Measurements from ENCODE around the gene SGTA. TPM values are rescaled to one million over a fixed set of nuclear protein-coding genes. Genes with fewer than 3 reads are reported as not detected.

Gene SGTA
- total RNA-seq, 2 donors from 2014 or later = 39.5 to 77.0 TPM

DNA sequence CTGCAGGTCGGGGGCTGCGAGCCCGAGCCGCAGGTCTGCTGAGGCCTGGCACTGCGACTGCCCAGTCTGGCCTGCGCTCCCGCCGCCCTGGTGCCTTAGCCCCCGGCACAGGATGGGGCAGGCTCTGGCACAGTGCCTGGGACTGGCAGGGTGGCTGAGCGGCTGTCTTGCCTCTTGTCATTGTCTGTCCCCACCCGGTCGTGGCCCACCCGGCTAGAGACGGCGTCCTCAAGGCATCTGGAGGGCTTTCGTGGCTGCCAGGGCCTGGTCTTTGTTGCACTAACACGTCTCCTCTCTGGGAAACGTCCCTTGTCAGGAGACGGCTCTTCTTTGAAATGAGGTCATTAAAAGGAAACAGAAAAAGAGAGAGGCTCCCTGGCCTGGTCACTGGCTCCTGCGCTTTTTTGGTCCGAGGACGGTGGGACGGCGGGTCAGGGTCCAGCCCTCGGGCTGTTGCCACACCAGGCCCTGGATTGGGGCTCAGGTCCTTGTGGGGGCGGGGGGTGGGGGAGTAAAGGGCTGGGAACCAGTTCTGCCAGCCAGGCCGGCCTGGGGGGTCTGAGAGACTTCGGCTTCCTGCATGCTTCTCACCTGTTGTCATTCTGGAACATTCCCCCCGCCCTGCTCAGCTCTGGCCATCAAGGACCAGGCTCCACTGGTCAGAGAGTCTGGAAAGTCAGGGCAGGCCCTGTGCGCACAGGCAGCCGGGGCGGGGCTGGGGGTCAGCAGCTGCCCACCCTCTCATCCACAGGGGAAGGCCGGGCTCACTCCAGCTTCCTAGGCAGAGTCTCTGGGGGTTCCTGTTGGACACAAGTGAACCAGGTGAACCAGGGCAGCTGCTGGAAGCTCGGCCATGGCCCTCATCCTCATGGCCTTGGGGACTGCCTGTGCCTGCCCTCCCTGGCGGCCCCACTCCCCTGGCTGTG, 30.4 kb upstream of the SGTA start:
- no peak overlapping the region for H3K27ac Mint-ChIP-seq
- H3K4me1 Mint-ChIP-seq = peaks cover 4% of the 10 kb centered on the region
- no peaks in the 10 kb centered on the region for H3K9me3 Mint-ChIP-seq
- H3K27me3 Mint-ChIP-seq = no peaks in the 10 kb centered on the region
- H3K4me3 Mint-ChIP-seq = no peak overlapping the region
- no peak for ATAC-seq (replicated peaks)
- H3K36me3 Mint-ChIP-seq (ENCODE audit: low read depth) = peaks cover 12% of the 10 kb centered on the region

DNA sequence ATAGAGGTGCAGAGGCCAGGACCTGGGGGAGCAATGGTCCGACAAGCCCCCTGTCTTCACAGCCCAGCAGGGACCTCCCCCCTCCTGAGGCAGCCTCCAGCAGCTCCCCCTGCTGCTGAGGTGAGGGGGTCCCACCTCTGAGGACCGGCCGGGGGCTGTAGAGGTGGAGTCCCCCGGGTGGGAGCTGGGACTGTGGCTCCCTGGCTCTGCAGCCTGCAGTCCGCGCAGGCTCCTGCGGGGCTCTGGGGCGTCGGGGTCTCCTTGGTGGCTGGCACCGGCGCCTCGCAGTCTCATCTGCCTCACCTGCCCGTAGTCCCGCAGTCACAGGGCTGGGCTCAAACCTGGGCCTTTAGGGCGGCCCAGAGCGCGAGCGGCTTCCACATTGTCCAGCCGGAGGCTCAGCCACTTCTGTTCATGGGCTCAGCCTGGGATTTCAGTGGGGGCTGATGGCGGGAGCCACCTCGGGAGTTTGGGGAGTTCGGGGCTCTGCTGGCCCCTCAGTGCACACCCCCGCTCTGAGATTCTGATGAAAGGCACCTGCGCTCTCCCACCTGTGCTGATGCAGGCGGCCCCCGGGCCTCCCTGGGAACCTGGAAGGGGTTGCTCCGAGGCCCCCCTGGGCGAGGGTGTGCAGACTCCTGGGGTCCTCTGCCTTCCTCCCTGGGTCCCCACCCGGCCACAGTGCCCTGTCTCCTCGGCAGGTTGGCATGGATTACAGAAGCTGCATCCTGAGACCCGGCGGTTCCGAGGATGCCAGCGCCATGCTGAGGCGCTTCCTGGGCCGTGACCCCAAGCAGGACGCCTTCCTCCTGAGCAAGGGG, 29.6 kb upstream of the SGTA start:
- H3K4me1 Mint-ChIP-seq = peaks cover 4% of the 10 kb centered on the region
- peaks cover 12% of the 10 kb centered on the region for H3K36me3 Mint-ChIP-seq (ENCODE audit: low read depth)
- no peak overlapping the region for H3K4me3 Mint-ChIP-seq
- no peaks in the 10 kb centered on the region for H3K27me3 Mint-ChIP-seq
- H3K27ac Mint-ChIP-seq = no peak overlapping the region
- H3K9me3 Mint-ChIP-seq = no peaks in the 10 kb centered on the region
- ATAC-seq (replicated peaks) = no peak

DNA sequence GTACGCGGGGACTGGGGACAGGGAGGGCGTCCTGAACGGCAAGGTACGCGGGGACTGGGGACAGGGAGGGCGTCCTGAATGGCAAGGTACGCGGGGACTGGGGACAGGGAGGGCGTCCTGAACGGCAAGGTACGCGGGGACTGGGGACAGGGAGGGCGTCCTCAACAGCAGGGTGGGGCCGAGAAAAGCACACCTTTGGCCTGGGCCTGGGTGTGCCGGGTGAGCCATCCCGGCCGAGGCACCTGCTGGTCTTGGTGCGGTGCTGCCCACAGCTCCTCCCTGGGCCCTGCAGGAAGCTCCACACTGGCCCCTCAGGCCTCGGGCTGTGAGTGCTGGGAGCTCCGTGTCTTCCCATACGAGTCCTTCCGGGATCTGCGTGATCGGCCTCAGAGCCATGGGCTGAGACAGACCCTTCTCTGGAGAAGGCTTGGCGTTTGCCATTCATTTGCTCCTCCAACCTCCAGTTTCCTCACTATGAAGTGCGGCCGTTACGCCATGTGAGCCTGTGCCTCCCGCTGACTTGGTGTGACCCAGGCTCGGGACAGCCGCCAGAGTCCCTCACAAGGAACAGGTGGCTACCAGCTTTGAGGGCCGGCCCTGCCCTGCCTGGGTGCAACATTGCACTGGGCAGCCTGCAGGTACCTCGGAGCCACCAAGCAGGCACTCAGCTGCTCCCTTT, 28.8 kb upstream of the SGTA start:
- Mint-ChIP-seq H3K36me3 (ENCODE audit: low read depth) (peaks cover 12% of the 10 kb centered on the region), H3K27me3 (no peaks in the 10 kb centered on the region), H3K4me3 (no peak overlapping the region), H3K4me1 (no peaks in the 10 kb centered on the region), H3K27ac (no peak overlapping the region), H3K9me3 (no peaks in the 10 kb centered on the region)
- ATAC-seq (replicated peaks) = no peak

DNA sequence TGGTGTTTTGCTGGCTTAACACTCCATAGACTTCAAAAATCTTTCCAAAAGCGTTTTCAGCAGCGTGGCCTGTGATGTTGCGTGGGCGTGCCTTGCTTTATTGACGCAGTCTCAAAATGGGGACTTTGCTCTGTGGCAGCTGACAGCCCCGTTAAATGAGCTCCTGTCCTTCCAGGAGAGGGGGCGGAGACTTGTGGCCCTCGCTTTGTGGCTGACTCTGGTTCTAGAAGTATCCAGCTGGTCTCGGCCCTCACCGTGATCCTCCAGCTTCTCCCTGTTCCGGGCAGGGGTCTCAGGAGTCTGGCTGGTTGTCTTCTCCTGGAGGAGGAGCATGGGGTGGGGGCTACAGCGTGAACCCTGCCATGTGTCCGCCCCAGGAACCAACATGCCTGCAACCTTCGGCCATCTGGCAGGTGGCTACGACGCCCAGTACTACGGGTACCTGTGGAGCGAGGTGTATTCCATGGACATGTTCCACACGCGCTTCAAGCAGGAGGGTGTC, 28.2 kb upstream of the SGTA start:
- no peak overlapping the region for H3K4me3 Mint-ChIP-seq

DNA sequence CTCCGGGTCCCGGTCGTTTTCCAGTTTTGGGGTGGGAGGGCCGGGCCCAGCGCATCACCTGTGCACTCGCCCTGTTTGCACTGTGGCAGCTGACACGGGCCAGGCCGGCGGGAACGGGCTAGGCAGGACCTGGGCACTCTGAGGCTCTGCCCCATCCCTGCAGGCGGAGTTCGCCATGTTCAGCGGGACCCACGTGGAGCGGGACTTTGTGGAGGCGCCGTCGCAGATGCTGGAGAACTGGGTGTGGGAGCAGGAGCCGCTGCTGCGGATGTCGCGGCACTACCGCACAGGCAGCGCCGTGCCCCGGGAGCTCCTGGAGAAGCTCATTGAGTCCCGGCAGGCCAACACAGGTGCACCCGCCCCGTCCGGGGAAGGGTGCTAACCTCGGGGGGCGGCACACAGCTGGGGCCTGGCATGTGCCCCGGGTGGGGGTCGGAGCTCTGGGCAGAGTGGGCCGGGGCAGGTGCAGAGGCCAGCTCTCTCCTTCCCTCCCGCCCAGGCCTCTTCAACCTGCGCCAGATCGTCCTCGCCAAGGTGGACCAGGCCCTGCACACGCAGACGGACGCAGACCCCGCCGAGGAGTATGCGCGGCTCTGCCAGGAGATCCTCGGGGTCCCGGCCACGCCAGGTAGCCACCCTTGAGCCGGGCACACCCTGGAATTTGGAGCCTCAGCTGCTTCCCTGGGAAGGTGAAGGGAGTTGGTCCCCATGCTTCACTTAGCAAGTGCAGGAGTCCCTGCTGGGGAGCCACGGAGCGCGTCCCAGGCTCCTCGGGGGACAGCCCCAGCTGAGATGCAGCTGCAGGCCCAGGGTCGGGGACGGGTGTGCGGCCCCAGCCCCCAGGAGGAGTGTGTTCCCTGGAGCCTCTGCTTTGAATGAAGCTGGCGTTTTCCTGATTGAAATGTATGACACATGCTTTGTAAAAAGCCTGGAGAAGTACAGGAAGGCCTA, 27.3 kb upstream of the SGTA start:
- H3K36me3 Mint-ChIP-seq (ENCODE audit: low read depth) = peaks cover 12% of the 10 kb centered on the region
- no peaks in the 10 kb centered on the region for H3K9me3 Mint-ChIP-seq
- H3K4me1 Mint-ChIP-seq = no peaks in the 10 kb centered on the region
- no peak overlapping the region for H3K27ac Mint-ChIP-seq
- H3K27me3 Mint-ChIP-seq = no peaks in the 10 kb centered on the region
- no peak for ATAC-seq (replicated peaks)
- no peak overlapping the region for H3K4me3 Mint-ChIP-seq

More for the DNA sequence above, 28.2 kb upstream of the SGTA start:
- Mint-ChIP-seq H3K27ac (no peak overlapping the region), H3K36me3 (ENCODE audit: low read depth) (peaks cover 12% of the 10 kb centered on the region), H3K4me1 (no peaks in the 10 kb centered on the region), H3K27me3 (no peaks in the 10 kb centered on the region), H3K9me3 (no peaks in the 10 kb centered on the region)
- no peak for ATAC-seq (replicated peaks)

DNA sequence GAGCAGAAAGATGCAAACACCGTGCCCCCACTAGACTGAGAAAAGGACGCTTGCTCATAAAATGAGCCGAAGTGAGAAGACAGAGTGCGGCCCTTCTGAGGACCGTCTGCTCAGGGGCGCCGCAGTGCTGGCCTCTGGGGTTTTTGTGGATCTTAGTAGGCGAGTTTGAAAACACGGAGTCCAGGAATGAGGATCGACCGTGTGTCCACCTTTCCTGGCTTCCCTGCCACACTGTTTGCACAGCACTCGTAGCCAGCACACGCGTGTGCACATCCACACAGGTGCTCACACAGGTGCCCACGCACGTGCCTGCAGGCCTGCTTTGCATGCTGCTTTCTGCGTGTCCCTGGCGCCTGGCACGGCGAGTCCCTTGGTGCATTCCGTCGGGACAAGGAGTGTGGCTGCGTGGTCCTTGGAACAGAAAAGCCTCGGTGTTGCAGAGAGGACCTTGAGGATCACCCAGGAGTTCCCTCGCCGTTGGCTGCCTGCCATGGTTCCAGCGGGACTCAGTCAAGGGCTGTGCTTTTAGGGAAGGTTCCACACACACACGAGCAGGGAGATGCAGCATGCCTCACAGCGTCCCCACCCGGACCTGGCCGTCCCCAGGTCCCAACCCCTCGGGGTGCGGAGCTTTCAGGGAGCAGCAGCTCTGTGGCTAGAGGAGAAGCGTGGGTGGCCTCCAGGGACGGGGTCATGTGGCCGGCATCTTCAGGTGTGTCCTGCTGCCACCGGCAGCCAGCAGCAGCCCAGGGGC, 26.5 kb upstream of the SGTA start:
- no peaks in the 10 kb centered on the region for H3K4me1 Mint-ChIP-seq
- peaks cover 12% of the 10 kb centered on the region for H3K36me3 Mint-ChIP-seq (ENCODE audit: low read depth)
- H3K27ac Mint-ChIP-seq = no peak overlapping the region
- no peaks in the 10 kb centered on the region for H3K9me3 Mint-ChIP-seq
- H3K27me3 Mint-ChIP-seq = no peaks in the 10 kb centered on the region
- ATAC-seq (replicated peaks) = no peak
- H3K4me3 Mint-ChIP-seq = no peak overlapping the region

DNA sequence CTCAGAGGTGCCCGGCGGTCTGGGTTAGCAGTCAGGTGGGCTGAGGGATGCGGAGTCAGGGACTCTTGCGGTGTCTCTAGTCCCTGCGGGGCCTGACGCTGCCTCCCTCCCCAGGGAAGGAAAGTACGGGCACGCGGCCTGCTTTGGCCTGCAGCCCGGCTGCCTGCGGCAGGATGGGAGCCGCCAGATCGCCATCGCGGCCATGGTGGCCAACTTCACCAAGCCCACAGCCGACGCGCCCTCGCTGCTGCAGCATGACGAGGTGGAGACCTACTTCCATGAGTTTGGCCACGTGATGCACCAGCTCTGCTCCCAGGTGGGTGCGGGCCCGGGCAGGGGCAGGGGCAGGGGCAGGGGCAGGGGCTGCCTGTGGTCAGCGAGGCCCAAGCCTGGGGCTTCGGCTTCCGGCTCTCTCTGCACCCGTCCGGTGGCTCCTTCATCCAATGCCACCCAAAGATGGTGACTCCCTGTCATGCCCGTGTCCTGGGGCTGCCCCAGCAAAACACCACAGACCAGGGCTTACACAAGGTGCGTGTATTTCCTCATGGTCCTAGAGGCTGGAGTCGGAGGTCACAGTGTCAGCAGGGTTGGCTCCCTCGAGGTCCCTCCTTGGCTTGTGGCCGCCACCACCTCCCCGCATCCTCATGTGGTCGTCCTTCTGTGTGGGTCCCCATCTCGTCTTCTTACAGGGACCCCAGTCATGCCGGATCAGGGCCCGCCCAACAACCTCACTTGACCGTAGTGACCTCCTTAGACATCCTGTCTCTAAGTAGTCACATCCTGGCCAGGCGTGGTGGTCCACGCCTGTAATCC, 25.3 kb upstream of the SGTA start:
- Mint-ChIP-seq H3K9me3 (no peaks in the 10 kb centered on the region), H3K27me3 (no peaks in the 10 kb centered on the region), H3K4me1 (no peaks in the 10 kb centered on the region), H3K4me3 (no peak overlapping the region), H3K36me3 (ENCODE audit: low read depth) (peaks cover 22% of the 10 kb centered on the region), H3K27ac (no peak overlapping the region)
- ATAC-seq (replicated peaks) = no peak

DNA sequence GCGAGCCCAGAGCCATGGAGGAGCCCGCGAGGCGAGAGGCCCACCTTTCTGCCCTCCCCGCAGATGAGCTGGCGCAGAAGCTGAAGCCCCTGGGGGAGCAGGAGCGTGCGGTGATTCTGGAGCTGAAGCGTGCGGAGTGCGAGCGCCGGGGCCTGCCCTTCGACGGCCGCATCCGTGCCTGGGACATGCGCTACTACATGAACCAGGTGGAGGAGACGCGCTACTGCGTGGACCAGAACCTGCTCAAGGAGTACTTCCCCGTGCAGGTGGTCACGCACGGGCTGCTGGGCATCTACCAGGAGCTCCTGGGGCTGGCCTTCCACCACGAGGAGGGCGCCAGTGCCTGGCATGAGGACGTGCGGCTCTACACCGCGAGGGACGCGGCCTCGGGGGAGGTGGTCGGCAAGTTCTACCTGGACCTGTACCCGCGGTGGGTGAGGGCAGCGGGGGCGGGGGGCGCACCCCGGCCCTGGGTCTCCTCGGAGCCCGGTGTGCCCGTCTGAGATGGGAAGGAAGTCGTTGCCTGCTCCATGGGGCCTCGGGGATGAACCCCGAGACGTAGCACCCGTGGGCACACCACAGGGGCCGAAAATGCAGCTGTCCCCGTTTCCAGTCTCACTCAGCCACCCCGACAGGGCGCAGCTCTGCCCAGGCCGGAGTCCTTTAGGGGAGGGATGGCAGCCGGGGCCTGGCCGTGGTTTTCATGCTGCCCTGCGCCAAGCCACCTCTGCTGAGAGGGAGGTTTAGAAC, 24.5 kb upstream of the SGTA start:
- no peak overlapping the region for H3K4me3 Mint-ChIP-seq
- no peak for ATAC-seq (replicated peaks)
- peaks cover 29% of the 10 kb centered on the region for H3K36me3 Mint-ChIP-seq (ENCODE audit: low read depth)
- H3K27ac Mint-ChIP-seq = no peak overlapping the region
- no peaks in the 10 kb centered on the region for H3K27me3 Mint-ChIP-seq
- H3K9me3 Mint-ChIP-seq = no peaks in the 10 kb centered on the region
- peaks cover 3% of the 10 kb centered on the region for H3K4me1 Mint-ChIP-seq

DNA sequence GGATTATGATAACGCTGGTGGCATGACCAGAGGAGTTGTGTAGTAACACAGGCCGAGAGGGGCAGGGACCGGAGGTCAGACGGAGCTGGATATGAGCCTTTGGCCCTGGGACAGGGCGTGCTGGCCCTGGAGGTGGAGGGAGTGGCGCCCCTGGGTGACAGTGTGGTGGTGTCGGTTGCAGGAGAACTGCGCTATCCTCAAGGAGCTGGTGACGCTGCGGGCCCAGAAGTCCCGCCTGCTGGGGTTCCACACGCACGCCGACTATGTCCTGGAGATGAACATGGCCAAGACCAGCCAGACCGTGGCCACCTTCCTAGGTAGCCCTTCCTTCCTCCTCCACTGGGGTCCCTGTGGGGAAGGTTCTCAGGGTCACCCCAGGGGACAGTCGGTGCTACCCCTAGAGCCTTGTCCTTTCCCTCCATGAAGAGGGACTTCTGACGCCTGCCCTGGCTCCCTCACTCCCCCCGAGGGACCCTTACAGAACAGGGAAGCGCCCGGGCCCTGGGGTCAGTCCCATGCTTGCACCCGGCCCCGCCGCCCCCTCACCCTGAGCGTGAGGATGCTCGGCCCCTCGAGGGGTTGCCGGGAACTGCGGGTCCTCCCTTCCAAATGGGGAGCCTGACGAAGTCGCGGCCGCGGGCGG, 23.8 kb upstream of the SGTA start:
- Mint-ChIP-seq H3K4me3 (no peak overlapping the region), H3K27me3 (no peaks in the 10 kb centered on the region), H3K4me1 (peaks cover 5% of the 10 kb centered on the region), H3K27ac (no peak overlapping the region), H3K9me3 (no peaks in the 10 kb centered on the region), H3K36me3 (ENCODE audit: low read depth) (peaks cover 36% of the 10 kb centered on the region)
- ATAC-seq (replicated peaks) = no peak

DNA sequence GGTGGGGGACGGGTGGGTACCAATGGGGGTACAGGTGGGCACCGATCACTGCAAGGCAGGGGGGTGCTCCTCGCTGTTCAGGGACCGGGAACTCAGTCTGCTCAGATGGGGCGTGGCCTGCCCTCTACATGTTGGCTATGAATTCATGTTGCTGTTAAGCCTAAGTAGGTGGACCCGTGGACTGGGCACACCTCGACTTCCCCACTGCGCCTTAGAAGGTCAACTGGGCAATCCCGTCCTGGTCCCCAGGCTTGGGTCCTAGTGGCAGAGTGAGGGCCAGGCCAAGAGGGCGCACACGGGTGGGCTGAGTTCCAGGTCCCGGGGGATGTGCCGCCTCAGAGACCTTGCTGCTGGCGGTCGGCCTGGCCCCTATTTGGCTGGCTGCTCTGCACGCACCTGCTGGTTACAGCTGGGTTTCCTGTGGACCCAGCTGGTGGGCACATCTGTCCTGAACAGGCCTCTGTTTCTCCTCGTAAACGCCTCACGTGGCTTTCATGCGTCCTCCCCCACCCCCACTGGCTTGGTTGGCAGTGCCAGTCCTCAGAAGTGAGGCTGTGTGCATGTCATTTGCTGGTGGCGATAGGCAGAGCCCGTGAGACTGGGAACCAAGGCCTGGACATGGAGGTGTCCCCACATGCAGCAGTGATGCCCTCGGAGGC, 23.0 kb upstream of the SGTA start:
- Mint-ChIP-seq H3K4me1 (peaks cover 5% of the 10 kb centered on the region), H3K36me3 (ENCODE audit: low read depth) (peaks cover 39% of the 10 kb centered on the region), H3K4me3 (no peak overlapping the region), H3K27me3 (no peaks in the 10 kb centered on the region), H3K27ac (no peak overlapping the region), H3K9me3 (no peaks in the 10 kb centered on the region)
- no peak for ATAC-seq (replicated peaks)

DNA sequence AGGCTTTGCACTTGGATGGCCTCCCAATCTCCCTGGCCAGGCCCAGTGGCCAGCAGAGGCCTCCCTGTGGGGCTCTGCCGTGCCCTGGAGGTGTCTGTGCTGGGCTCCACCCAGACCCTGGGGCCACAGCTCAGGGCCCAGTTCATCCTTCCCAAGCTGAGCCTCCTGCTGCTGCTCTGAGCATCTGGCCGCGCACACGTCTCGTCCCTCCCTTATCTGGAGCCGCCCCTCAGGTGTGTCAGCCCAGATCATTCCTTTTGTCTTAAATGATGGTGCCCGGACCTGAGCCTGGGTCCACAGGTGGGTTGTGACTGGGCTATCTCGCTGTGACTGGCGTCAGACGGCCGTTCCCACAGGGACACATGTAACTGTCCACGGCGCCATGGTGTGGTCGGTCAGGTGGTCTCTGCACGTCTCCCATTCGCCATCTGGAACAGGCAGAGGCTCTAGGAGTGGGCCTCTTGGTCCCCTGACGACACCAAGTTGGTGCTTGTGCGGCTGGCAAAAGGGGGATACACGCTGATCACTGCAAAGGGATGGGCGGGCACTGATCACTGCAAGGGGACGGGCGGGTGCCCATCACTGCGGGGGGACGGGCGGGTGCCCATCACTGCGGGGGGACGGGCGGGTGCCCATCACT, 22.3 kb upstream of the SGTA start:
- peaks cover 5% of the 10 kb centered on the region for H3K4me1 Mint-ChIP-seq
- H3K4me3 Mint-ChIP-seq = no peak overlapping the region
- H3K27me3 Mint-ChIP-seq = no peaks in the 10 kb centered on the region
- no peak for ATAC-seq (replicated peaks)
- H3K36me3 Mint-ChIP-seq (ENCODE audit: low read depth) = peaks cover 39% of the 10 kb centered on the region
- no peaks in the 10 kb centered on the region for H3K9me3 Mint-ChIP-seq
- H3K27ac Mint-ChIP-seq = no peak overlapping the region

All from activated T-helper 17 cell treated with anti-CD3 and anti-CD28 coated beads, Interleukin-2, amount 50 U/mL, for 72 hours (primary cell).